MCF 10A (cell line): ENCODE results near the gene PAK4. TPM values are rescaled to one million over a fixed set of nuclear protein-coding genes. Genes with fewer than 3 reads are reported as not detected.

Source experiments
- BruUV-seq: library from RNA; stranded (reverse); fragments of 400-500 nt; replicated peaks from 2 replicates; lab custom pipeline; 2021; lab: Mats Ljungman, UMichigan
- CTCF ChIA-PET: fragments of 300-600 bp; sonication (Branson Sonifier 250); formaldehyde crosslinking; extraction: SDS; loops from one replicate; lab custom pipeline; 2021; ENCODE audit warnings: antibody characterized with exemption, inconsistent platforms; lab: Yijun Ruan, JAX
- POLR2A ChIA-PET: fragments of 300-600, 350-650 bp; sonication (Branson Sonifier 250); formaldehyde crosslinking; extraction: SDS; loops from one replicate; lab custom pipeline; 2020; ENCODE audit warnings: antibody characterized with exemption, inconsistent platforms; lab: Yijun Ruan, JAX
- DNase-seq: peaks from one replicate; pipeline ENCODE4 v3.0.0-alpha.2; 2018; ENCODE audit not compliant: unreplicated experiment
- H3K27ac Mint-ChIP-seq: one replicate; pipeline ENCODE4 v1.8.0; 2022; ENCODE audit warnings: mild to moderate bottlenecking, low read depth, mixed read lengths; ENCODE audit not compliant: unreplicated experiment
- H3K27me3 Mint-ChIP-seq: one replicate; pipeline ENCODE4 v1.8.0; 2022; ENCODE audit warnings: mixed read lengths; ENCODE audit not compliant: insufficient read depth, unreplicated experiment
- H3K36me3 Mint-ChIP-seq: one replicate; pipeline ENCODE4 v1.8.0; 2022; ENCODE audit warnings: mild to moderate bottlenecking, moderate library complexity, mixed read lengths; ENCODE audit not compliant: insufficient read depth, unreplicated experiment
- H3K4me1 Mint-ChIP-seq: one replicate; pipeline ENCODE4 v1.8.0; 2022; ENCODE audit warnings: mixed read lengths; ENCODE audit not compliant: insufficient read depth, unreplicated experiment
- H3K4me3 Mint-ChIP-seq: one replicate; pipeline ENCODE4 v1.8.0; 2022; ENCODE audit warnings: mild to moderate bottlenecking, moderate library complexity, mixed read lengths; ENCODE audit not compliant: unreplicated experiment
- H3K9me3 Mint-ChIP-seq: one replicate; pipeline ENCODE4 v1.8.0; 2022; ENCODE audit warnings: mixed read lengths; ENCODE audit not compliant: unreplicated experiment
- intact Hi-C: fragments of 100-400 bp; cut with micrococcal nuclease; formaldehyde crosslinking; loops from 2 replicates; pipeline ENCODE4 v1.14.1; 2022
- total RNA-seq: library from RNA; stranded (reverse); gene quantifications from 2 replicates; pipeline ENCODE4 v1.2.3, GENCODE V29; 2022
- TF ChIP-seq, protein P1 (sequence below): fragments of 200-600 bp; IDR thresholded peaks from one replicate; pipeline ENCODE4 v1.8.0; 2022; ENCODE audit warnings: antibody characterized with exemption, mild to moderate bottlenecking; ENCODE audit not compliant: unreplicated experiment

The PAK4 gene
- total RNA-seq, 1 experiment from 2014 or later, result 29.5 TPM

- Mint-ChIP-seq H3K27ac (no peak overlapping the region), H3K36me3 (peaks cover 6% of the 10 kb centered on the region), H3K27me3 (no peaks in the 10 kb centered on the region), H3K4me3 (no peak overlapping the region), H3K4me1 (peaks cover 5% of the 10 kb centered on the region), H3K9me3 (no peaks in the 10 kb centered on the region)
- ChIA-PET POLR2A (interaction anchor here (0.9 kb wide), 1 partner anchor 37 kb away, joined by 3 read pairs; no protein-coding TSS in a partner anchor), CTCF (interaction anchor here (0.6 to 1.3 kb wide), 3 partner anchors 20 to 401 kb away, joined by 3 read pairs; no protein-coding TSS in a partner anchor)
- TF ChIP-seq, protein P1, sequence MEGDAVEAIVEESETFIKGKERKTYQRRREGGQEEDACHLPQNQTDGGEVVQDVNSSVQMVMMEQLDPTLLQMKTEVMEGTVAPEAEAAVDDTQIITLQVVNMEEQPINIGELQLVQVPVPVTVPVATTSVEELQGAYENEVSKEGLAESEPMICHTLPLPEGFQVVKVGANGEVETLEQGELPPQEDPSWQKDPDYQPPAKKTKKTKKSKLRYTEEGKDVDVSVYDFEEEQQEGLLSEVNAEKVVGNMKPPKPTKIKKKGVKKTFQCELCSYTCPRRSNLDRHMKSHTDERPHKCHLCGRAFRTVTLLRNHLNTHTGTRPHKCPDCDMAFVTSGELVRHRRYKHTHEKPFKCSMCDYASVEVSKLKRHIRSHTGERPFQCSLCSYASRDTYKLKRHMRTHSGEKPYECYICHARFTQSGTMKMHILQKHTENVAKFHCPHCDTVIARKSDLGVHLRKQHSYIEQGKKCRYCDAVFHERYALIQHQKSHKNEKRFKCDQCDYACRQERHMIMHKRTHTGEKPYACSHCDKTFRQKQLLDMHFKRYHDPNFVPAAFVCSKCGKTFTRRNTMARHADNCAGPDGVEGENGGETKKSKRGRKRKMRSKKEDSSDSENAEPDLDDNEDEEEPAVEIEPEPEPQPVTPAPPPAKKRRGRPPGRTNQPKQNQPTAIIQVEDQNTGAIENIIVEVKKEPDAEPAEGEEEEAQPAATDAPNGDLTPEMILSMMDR, result no peak
- no TSS peak for BruUV-seq
- no peak for DNase-seq
- intact Hi-C loops, result no loop called here
These were observed 23.4 kb downstream of the PAK4 start for GRCh38 chr19:39148939-39149529.

DNA sequence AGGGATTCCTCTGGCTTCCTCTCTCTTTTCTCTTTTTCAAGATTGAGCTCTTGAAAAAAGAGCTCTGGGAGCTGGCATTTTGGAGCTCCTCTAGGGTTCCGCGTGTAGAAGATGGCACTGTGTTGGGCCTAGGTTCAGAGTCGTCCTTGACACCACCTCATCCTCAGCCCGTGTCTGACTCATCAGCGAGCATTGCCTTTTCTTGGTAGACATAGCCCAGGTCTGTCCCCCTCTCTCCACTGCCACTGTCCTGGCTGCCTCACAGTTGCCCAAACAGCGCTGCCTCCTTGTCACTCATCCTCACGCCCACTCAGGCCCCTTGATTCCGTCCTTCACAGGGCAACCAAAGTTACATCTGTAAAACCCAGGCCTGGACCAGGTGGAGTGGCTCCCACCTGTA, 24.6 kb downstream of the PAK4 start:
- DNase-seq, result no peak
- ChIA-PET POLR2A (no interaction called here), CTCF (interaction anchor here (0.6 to 1.3 kb wide), 4 partner anchors 21 to 325 kb away, joined by 3 read pairs; no protein-coding TSS in a partner anchor)
- TF ChIP-seq, protein P1, result no peak
- peaks cover 16% of the 10 kb centered on the region for H3K4me1 Mint-ChIP-seq
- H3K4me3 Mint-ChIP-seq, result no peak overlapping the region
- intact Hi-C loops, result no loop called here
- no TSS peak for BruUV-seq
- no peaks in the 10 kb centered on the region for H3K27me3 Mint-ChIP-seq
- H3K27ac Mint-ChIP-seq, result no peak overlapping the region
- H3K9me3 Mint-ChIP-seq, result no peaks in the 10 kb centered on the region
- H3K36me3 Mint-ChIP-seq, result peaks cover 2% of the 10 kb centered on the region

GRCh38 chr19:39150807-39151600, 25.4 kb downstream of the PAK4 start:
- no peak for DNase-seq
- Mint-ChIP-seq H3K36me3 (no peaks in the 10 kb centered on the region), H3K4me1 (peaks cover 18% of the 10 kb centered on the region), H3K9me3 (no peaks in the 10 kb centered on the region), H3K27me3 (no peaks in the 10 kb centered on the region), H3K27ac (no peak overlapping the region), H3K4me3 (no peak overlapping the region)
- no TSS peak for BruUV-seq
- TF ChIP-seq, protein P1, result no peak
- ChIA-PET POLR2A (no interaction called here), CTCF (interaction anchor here (0.6 to 0.7 kb wide), 3 partner anchors 119 to 410 kb away, joined by 3 to 5 read pairs (median 3); no protein-coding TSS in a partner anchor)
- intact Hi-C loops, result no loop called here

- BruUV-seq, result no TSS peak
- DNase-seq, result peak; percentile 35
- no peaks in the 10 kb centered on the region for H3K9me3 Mint-ChIP-seq
- intact Hi-C loops, result no loop called here
- POLR2A ChIA-PET, result interaction anchor here (0.5 kb wide), 1 partner anchor 239 kb away, joined by 3 read pairs; the partner anchor contains the start of genes MED29 and PAF1
- no peak overlapping the region for H3K4me3 Mint-ChIP-seq
- H3K36me3 Mint-ChIP-seq, result no peaks in the 10 kb centered on the region
- H3K27ac Mint-ChIP-seq, result peak overlapping the region; percentile 27
- H3K4me1 Mint-ChIP-seq, result peaks cover 21% of the 10 kb centered on the region
- CTCF ChIA-PET, result interaction anchor here (0.6 kb wide), 1 partner anchor 409 kb away, joined by 3 read pairs; no protein-coding TSS in a partner anchor
- TF ChIP-seq, protein P1, result no peak
- no peaks in the 10 kb centered on the region for H3K27me3 Mint-ChIP-seq
These were observed 26.5 kb downstream of the PAK4 start for GRCh38 chr19:39152066-39152465.
